ENCODE data around the gene GFER.
"Not testable (repeated sequence)": the region's sequence is repeated elsewhere in the genome, so short reads cannot be mapped to it uniquely, and the experiment has no call there.

The GFER gene

DNA sequence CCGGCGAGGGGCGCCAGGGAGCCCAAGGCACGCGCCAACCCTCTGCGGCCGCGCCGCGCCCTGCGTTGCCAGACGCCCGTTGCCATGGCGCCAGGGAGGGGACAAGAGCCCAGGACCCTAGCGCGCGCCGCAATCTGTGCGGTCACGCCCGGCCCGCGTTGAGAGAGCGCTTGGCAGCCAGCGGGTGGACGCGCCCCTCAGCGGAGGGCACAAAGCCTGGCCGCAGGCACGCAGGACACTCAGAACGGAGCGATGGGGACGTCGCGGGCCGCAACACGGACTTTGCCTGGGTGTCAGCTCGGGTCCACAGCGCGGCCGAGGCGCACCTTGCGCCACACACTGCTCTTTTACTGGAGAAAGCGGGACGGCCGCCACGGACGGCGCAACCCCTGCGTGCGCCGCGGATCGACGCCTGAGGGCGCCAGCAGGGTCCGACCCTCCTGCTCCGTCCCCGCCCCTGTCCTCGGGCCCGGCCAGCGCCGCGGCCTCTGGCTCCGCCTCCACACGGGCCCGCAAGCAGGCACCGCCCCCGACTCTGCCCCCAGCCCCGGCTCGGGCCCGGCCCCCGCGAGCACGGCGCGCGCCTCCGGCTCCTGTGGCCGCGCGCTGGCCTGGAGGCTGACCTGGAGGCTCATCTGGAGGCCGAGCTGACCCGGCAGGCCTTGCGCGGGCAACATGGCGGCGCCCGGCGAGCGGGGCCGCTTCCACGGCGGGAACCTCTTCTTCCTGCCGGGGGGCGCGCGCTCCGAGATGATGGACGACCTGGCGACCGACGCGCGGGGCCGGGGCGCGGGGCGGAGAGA is at the start of gene GFER:
Gene GFER, plus strand, starts transcription at position 650 of the 803 bp plus-strand sequence. Its CDS starts 26 bp downstream, at position 676.
- DNase-seq, result peak; percentile 83

DNA sequence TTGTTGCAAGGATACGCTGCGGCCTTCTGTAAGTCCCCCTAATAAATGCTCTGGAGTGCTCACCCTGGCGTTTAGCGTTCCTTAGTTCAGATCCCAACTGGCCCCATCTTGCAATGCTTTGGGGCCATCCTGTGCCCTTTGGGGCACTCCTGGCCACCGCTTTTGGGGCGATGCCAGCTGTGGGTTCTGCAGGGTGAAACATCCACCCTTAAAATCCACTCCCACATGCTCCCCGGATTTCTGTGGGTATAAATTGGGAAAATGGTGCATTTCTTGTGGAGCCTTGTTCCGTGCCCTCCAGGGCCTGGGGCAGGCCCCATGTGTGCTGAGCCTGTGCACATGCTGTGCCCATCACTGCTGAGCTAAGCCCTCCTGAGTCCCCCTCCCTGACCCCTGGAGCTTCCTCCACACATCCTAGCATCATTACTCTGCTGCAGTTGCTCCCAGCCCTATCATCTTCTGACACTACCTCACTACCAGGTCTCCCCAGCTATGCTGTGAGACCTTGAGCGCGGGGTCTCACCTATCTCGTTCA is 47.0 kb upstream of the GFER start:
- no peak for DNase-seq

DNA sequence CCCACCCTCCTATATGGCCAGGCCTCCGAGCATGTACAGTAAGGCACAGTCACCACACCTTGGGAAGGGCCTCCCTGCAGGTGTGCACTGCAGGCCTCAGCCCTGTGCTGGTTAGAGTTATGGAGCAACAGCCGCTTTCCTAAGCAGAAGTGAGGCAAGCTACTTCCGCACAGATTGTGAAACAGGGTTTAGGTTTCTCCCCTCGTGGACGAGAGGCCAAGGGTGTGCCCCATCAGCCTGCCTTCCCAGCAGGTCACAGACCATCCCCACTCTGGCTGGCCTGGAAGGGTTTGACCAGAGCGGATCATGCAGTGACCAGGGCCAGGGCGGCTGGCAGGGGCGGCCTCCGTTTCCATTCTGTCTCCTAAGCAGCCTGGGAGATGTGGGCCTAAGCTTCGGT is 45.7 kb upstream of the GFER start:
- DNase-seq, result no peak

DNA sequence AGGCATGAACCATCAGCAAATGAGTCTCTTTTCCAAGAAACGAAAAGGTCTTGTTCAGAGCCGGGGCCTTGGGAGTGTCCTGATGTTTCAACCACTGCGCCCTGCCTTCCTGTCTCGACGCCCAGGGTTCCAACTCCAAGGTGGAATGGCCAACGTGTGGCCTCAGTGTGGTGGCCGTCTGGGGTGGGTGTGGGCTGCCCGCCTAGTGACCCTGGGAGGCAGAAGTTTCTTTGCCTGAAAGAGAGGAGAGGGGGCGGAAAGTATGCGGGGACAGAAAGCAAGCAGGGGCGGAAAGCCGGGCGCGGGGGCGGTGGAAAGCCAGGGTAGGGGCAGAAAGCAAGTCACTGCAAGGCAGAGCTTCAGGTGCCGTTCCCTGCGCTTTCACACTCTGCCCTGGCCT is 45.1 kb upstream of the GFER start:
- no peak for DNase-seq

DNA sequence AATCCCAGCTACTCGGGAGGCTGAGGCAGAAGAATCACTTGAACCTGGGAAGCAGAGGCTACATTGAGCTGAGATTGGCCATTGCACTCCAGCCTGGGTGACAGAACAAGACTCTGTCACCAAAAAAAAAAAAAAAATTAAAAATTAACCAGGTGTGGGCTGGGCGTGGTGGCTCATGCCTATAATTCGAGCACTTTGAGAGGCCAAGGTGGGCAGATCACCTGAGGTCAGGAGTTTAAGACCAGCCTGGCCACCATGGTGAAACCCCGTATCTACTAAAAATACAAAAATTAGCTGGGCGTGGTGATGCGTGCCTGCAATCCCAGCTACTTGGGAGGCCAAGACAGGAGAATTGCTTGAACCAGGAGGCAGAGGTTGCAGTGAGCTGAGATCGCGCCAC is 44.2 kb upstream of the GFER start:
- DNase-seq, result not testable (repeated sequence)

- no peak for DNase-seq
Measured at GRCh38 chr16:1940273-1941161, 43.5 kb upstream of the GFER start.

GRCh38 chr16:1941162-1942046 is 42.6 kb upstream of the GFER start:
- no peak for DNase-seq

DNA sequence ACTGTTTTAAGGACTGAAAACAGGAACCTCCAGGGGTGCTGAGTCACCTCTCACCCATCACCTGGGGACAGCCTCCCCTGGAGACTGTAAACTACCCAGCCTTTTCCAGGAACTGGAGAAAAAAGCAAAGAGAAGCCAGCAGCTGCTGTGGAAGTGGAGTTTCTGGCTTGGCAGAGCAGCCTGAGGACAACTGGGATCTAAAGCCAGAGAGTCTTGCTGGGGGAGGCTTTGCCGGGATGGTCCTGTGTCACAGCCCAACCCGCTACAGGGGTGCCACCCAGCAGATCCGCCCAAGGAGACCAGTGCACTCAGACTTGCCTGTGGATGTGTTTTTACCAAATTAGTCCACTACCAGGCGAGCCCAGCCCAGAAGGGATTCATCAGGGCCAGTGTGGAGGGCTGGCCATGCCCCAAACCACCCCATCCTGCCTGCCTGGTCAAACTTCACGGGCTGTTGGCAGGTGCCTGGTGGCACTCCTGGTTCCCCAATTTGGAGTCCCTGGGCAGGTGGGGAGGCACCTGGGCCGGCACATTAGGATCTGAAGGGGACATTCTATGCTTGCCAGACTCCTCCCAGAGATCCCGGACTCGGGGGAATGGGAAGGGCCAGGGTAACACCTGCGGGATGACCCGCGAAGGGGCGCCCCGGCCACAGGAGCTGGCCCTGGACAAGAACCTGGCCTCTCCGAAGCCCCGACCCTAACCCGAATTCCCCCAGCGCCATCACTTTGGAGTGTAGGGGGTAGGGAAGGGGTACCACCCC is 41.8 kb upstream of the GFER start:
- no peak for DNase-seq

- DNase-seq, result peak; percentile 96
Measured at GRCh38 chr16:1942810-1943726, 40.9 kb upstream of the GFER start, which contains the start of gene MSRB1. MSRB1 (minus strand) TSS chr16:1943199; CDS start chr16:1943156, 43 bp downstream.

DNA sequence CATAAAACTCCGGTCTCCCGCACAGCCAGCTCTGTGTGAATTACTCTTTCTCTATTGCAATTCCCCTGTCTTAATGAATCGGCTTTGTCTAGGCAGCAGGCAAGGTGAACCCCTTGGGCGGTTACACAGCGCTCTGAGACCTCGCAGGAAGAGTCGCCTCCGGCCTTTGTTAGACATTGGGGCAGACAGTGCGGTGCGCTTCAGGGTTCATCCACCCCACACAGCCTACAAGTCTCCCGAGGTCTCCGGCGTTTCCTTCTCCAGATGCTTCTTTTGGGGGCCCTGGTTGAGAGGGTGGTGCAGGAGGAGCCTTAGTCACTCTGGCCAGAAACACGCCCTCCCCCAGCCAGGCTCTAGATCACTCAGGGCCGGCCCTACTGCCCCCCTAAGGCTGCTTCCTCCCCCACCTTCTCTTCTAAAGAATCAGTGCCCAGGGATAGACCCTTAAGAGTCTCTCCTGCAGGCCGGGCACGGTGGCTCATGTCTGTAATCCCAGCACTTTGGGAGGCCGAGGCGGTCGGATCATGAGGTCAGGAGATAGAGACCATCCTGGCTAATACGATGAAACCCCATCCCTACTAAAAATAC is 39.3 kb upstream of the GFER start:
- DNase-seq, result no peak

DNA sequence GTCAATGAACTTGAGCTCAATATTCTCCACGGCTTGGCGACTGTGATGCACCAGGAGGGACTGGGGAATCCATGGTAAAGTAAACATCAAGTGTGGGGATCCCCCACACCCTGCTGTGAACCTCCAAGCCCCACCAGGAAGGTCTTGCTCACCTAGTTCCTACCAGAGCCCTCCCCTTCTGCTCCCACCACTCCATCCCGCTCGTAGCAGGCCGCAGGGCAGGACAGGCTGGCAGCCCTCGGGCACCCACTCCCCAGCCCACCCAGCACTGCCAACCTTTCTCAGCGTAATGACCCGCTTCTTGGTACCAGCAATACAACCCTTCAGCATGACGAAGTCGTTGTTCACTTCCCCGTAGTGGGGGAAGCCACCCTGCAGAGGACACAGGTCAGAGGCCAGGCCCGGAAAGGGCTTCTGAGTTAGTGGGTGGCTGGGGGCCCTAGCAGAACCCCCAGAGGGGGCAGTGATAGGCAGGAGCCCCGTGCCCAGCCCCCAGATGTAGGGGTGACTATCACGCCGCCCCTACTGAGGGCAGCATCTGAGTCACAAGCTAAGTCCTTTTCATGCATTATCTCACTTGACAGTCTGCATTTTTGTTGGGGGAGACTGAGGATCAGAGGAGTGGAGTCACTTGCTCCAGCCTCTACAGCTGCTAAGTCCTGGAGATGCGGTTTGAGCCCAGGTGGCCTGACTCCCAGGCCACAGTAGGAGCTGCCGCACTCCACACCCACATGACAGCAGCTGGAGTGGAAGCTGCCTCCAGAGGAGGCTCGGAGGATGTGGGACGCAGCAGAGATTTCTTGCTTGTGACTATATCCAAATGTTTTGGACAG is 38.2 kb upstream of the GFER start:
- DNase-seq, result no peak

GRCh38 chr16:1946495-1947368 is 37.3 kb upstream of the GFER start:
- DNase-seq, result no peak

DNA sequence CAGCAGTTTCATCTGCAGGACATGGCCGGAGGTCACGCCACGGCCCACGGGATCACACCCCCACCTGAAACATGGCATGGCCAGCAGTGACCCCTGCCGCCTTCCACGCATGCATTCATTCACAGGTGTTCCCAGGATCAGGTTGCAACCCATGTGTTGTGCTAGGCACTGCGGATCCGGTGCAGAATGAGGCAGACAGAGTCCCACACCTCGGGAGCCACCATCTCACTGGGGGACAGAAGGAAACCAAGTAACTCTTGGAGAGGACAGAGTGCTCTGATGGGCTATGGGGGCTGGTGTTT is 36.7 kb upstream of the GFER start:
- DNase-seq, result no peak

DNA sequence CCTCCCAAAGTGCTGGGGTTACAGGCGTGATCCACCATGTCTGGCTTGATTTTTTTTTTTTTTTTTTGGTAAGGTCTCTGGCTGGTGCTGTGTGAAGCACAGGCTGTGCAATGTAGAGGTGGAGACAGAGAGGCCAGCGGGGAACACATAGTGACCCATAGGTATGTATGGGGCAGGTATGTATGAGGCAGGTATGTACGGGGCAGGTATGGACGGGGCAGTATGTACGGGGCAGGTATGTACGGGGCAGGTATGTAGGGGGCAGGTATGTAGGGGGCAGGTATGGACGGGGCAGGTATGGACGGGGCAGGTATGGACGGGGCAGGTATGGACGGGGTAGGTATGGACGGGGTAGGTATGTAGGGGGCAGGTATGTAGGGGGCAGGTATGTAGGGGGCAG is 34.5 kb upstream of the GFER start:
- DNase-seq, result no peak

DNA sequence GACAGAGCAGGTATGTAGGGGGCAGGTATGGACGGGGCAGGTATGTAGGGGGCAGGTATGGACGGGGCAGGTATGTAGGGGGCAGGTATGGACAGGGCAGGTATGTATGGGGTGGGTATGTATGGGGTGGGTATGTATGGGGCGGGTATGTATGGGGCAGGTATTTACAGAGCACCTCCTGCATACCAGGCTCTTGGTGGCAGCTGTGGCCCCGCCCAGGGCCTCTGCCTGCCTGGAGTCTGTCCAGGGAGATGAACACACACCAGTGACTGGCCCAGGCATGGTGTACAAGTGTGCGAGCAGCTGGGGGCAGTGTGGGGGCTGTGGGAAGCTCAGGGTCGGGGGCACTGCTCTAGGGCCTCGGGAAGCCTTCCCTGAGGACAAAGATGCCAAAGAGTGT is 33.9 kb upstream of the GFER start:
- no peak for DNase-seq

GRCh38 chr16:1950559-1950958 is 33.4 kb upstream of the GFER start:
- no peak for DNase-seq

DNA sequence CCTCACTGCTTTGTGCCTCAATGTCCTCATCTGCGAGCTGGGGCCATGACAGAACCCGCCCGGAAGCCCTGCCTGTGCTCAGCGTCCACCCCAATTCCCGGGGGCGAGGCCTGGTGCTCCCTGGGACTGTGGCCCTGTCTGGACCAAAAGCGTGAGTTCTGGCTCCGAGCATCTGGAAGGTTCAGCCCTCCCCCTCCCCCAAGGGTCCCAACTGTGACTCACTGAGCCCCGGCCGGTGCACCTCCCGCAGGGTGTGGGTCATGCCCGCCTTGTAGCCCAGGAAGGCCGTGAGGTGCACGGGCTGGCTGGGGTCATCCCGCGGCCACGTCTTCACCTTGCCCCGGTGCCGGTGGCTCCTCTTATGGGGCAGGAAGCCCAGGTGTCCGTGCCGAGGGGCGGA is 30.3 kb upstream of the GFER start:
- no peak for DNase-seq

- not testable (repeated sequence) for DNase-seq
Measured at GRCh38 chr16:1957434-1958142, 26.4 kb upstream of the GFER start.
